Breast epithelium (tissue), 3 donors: Measurements from ENCODE around the gene SHISA2.

Experiments
- CTCF ChIP-seq, 3 donors: fragments of 450-650 bp; IDR thresholded peaks; one replicate each; pipeline ENCODE4 v1.5.1; 2016 to 2017; ENCODE audit warnings: antibody characterized with exemption in 3 of 3, mild to moderate bottlenecking in 3 of 3, moderate library complexity in 3 of 3
- POLR2AphosphoS5 ChIP-seq, 3 donors: sonication (generic); formaldehyde crosslinking; IDR thresholded peaks; one replicate each; pipeline ENCODE4 v1.6.1; 2017; ENCODE audit warnings: antibody characterized with exemption in 3 of 3

GRCh38 chr13:26036383-26036782 lies 15.4 kb downstream of the SHISA2 start:
- no peak for TF ChIP-seq POLR2AphosphoS5 (IDR thresholded peaks at IDR 0.05)
- no peak for TF ChIP-seq CTCF (IDR thresholded peaks at IDR 0.05)
